ENCODE results near the gene MACROH2A1. TPM values are rescaled to one million over a fixed set of nuclear protein-coding genes. Genes with fewer than 3 reads are reported as not detected.

The MACROH2A1 gene
- total RNA-seq, 1 donor from 2014 or later = 215 TPM

DNA sequence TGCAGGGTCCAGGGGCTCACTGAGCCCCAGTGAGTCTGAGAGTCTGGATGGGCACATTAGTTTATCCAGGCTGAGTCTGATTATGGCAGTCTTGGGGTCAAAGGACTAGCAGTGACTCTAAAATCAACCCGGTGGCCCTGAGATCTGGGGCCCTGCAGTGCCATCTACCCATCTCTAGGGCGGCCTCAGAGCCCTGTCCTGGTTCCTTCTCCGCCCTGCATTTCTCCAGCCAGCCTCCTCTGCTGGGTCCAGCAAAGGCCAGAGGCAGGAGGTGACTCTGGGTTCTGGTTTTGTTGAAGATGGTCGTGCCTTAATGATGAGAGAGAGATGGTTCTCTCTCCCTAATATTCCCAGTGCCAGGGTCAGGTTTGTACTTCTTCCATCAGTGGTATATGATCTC is 33.1 kb upstream of the MACROH2A1 start:
- no peak overlapping the region for H3K4me3 Mint-ChIP-seq (ENCODE audit: unreplicated experiment)
- DNase-seq = no peak
- no peak overlapping the region for H3K27ac Mint-ChIP-seq (ENCODE audit: unreplicated experiment)
- TF ChIP-seq, protein P1, sequence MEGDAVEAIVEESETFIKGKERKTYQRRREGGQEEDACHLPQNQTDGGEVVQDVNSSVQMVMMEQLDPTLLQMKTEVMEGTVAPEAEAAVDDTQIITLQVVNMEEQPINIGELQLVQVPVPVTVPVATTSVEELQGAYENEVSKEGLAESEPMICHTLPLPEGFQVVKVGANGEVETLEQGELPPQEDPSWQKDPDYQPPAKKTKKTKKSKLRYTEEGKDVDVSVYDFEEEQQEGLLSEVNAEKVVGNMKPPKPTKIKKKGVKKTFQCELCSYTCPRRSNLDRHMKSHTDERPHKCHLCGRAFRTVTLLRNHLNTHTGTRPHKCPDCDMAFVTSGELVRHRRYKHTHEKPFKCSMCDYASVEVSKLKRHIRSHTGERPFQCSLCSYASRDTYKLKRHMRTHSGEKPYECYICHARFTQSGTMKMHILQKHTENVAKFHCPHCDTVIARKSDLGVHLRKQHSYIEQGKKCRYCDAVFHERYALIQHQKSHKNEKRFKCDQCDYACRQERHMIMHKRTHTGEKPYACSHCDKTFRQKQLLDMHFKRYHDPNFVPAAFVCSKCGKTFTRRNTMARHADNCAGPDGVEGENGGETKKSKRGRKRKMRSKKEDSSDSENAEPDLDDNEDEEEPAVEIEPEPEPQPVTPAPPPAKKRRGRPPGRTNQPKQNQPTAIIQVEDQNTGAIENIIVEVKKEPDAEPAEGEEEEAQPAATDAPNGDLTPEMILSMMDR (IDR thresholded peaks at IDR 0.05; ENCODE audit: partially characterized antibody, unreplicated experiment) = no peak
- H3K36me3 Mint-ChIP-seq (ENCODE audit: unreplicated experiment) = peaks cover 8% of the 10 kb centered on the region
- H3K4me1 Mint-ChIP-seq (ENCODE audit: low read depth, unreplicated experiment) = peaks cover 4% of the 10 kb centered on the region
- H3K9me3 Mint-ChIP-seq (ENCODE audit: unreplicated experiment) = peaks cover 3% of the 10 kb centered on the region
- H3K27me3 Mint-ChIP-seq (ENCODE audit: unreplicated experiment) = peaks cover 1% of the 10 kb centered on the region

DNA sequence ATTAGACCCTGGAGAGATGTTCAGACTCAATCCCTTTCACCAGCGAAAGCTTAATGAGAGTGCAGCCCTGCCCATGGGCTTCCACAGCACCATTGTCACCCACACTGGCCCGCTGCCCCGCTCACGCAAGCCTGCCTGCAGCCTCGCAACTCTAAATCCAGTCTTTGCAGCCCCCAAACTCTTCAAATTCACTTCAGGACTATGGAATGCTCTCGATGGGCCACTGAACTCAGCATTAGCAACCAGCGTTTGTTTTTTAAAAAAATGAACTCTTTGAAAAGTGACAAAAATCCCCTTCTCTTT is 31.1 kb upstream of the MACROH2A1 start:
- peaks cover 4% of the 10 kb centered on the region for H3K4me1 Mint-ChIP-seq (ENCODE audit: low read depth, unreplicated experiment)
- no peak for DNase-seq

DNA sequence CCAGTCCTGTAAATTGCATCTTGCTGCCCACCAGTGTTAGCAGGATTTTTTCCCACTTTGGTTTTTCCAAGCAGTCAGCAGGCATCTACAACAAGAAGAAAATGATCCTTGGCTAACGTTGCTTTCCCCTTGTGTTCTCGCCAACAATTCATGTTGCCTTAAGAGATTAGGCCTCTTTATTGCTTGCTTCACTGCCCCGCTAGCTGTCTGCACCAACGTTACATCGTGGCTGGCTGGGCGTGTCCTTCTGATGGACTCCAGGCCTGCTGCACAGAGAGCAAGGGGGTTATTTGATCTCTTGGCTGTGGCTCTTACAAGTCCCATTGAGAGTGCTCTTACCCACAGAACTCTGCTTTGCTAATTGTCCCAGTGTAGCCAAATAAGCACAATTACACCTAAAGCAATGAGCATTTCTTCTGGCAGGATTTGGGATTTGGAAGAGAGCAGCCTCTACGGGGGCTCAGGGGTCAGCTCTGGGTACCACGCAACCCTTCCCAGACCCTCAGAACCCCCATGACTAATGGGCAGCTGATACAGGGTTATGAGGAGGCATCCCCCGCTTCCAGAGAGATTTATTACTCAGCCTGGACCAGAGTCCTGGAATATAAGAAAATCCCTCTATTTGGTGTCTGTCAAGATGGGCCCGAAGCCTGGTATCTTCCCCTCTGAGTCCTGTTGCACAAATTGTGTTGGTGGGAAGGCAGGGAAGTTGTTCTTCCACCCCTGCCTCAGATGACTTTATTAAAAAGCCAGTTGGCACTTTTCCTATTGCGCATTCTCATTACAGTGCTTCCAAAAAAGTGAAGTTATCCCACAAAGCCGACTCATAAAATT is 30.5 kb upstream of the MACROH2A1 start:
- peaks cover 1% of the 10 kb centered on the region for H3K27me3 Mint-ChIP-seq (ENCODE audit: unreplicated experiment)

More for the DNA sequence above, 31.1 kb upstream of the MACROH2A1 start:
- Mint-ChIP-seq H3K27me3 (ENCODE audit: unreplicated experiment) (peaks cover 1% of the 10 kb centered on the region), H3K9me3 (ENCODE audit: unreplicated experiment) (peaks cover 3% of the 10 kb centered on the region), H3K27ac (ENCODE audit: unreplicated experiment) (no peak overlapping the region), H3K36me3 (ENCODE audit: unreplicated experiment) (peaks cover 8% of the 10 kb centered on the region), H3K4me3 (ENCODE audit: unreplicated experiment) (no peak overlapping the region)
- TF ChIP-seq, protein P1 (IDR thresholded peaks at IDR 0.05; ENCODE audit: partially characterized antibody, unreplicated experiment) = no peak

GRCh38 chr5:135428586-135428985 is 29.6 kb upstream of the MACROH2A1 start:
- H3K27ac Mint-ChIP-seq (ENCODE audit: unreplicated experiment) = no peak overlapping the region
- H3K4me3 Mint-ChIP-seq (ENCODE audit: unreplicated experiment) = no peak overlapping the region
- H3K4me1 Mint-ChIP-seq (ENCODE audit: low read depth, unreplicated experiment) = no peaks in the 10 kb centered on the region
- H3K9me3 Mint-ChIP-seq (ENCODE audit: unreplicated experiment) = peaks cover 3% of the 10 kb centered on the region
- H3K36me3 Mint-ChIP-seq (ENCODE audit: unreplicated experiment) = peaks cover 8% of the 10 kb centered on the region
- H3K27me3 Mint-ChIP-seq (ENCODE audit: unreplicated experiment) = peaks cover 1% of the 10 kb centered on the region
- TF ChIP-seq, protein P1 (IDR thresholded peaks at IDR 0.05; ENCODE audit: partially characterized antibody, unreplicated experiment) = no peak
- no peak for DNase-seq

More for the DNA sequence above, 30.5 kb upstream of the MACROH2A1 start:
- TF ChIP-seq, protein P1 (IDR thresholded peaks at IDR 0.05; ENCODE audit: partially characterized antibody, unreplicated experiment) = no peak
- no peak for DNase-seq
- Mint-ChIP-seq H3K4me1 (ENCODE audit: low read depth, unreplicated experiment) (peaks cover 4% of the 10 kb centered on the region), H3K36me3 (ENCODE audit: unreplicated experiment) (peaks cover 8% of the 10 kb centered on the region), H3K9me3 (ENCODE audit: unreplicated experiment) (peaks cover 3% of the 10 kb centered on the region), H3K27ac (ENCODE audit: unreplicated experiment) (no peak overlapping the region), H3K4me3 (ENCODE audit: unreplicated experiment) (no peak overlapping the region)

Data from glutamatergic neuron (in vitro differentiated cells).